HCT116 (cell line): ENCODE measurements around the gene ULBP1. TPM values are rescaled to one million over a fixed set of nuclear protein-coding genes. Genes with fewer than 3 reads are reported as not detected.
"Not testable (repeated sequence)": the region's sequence is repeated elsewhere in the genome, so short reads cannot be mapped to it uniquely, and the experiment has no call there.

Experiments used
- ATAC-seq: fragments of 200-7000 bp; cut with Tn5 transposase; 2 replicates; pipeline ENCODE4 v1.9.1; 2020; ENCODE audit warnings: mild to moderate bottlenecking, moderate library complexity
- BruUV-seq: library from RNA; stranded (reverse); fragments of 400-500 nt; replicated peaks from 2 replicates; lab custom pipeline; 2021; lab: Mats Ljungman, UMichigan
- CTCF ChIA-PET: fragments of 300-600 bp; sonication (Branson Sonifier 250); formaldehyde crosslinking; loops from one replicate; lab custom pipeline; 2021; ENCODE audit warnings: antibody characterized with exemption; lab: Charles Lee
- POLR2A ChIA-PET: fragments of 300-600, 350-600 bp; sonication (Branson Sonifier 250); formaldehyde crosslinking; loops from one replicate; lab custom pipeline; 2021; ENCODE audit warnings: antibody characterized with exemption; lab: Charles Lee
- RAD21 ChIA-PET, 2 experiments: fragments of 300-600 bp; sonication (Branson Sonifier 250); formaldehyde crosslinking; loops; one replicate each; lab custom pipeline; 2023; ENCODE audit warnings: low total read pairs in 2 of 2; ENCODE audit not compliant: uncharacterized antibody in 2 of 2, unreplicated experiment in 2 of 2, low non-redundant PET in 1 of 2; lab: Charles Lee
- DNase-seq: peaks from one replicate; pipeline ENCODE4 v3.0.0-alpha.2; 2010; ENCODE audit warnings: low read depth, low spot score
- H2AFZ ChIP-seq: fragments of 200-600 bp; shearing (Covaris generic), sonication (generic); 2 replicates; pipeline ENCODE4 v1.6.1; 2017; ENCODE audit warnings: low read depth, mixed run types, mixed read lengths, antibody characterized with exemption, low read length; ENCODE audit not compliant: poor library complexity, severe bottlenecking
- H3K27ac ChIP-seq: 2 replicates; pipeline ENCODE4 v1.5.1; 2012; ENCODE audit warnings: low read depth, low read length
- H3K27me3 ChIP-seq: fragments of 200-600 bp; sonication (generic); 2 replicates; pipeline ENCODE4 v1.6.1; 2016; ENCODE audit warnings: mixed run types, low read length, mixed read lengths; ENCODE audit not compliant: insufficient read depth
- H3K36me3 ChIP-seq, 2 experiments: fragments of 200-500 bp in 1 of 2; fragments of 200-600 bp in 1 of 2; sonication (Bioruptor generic) in 1 of 2; sonication (generic) in 1 of 2; 2 replicates each; pipeline versions ENCODE4 v1.5.1 to v1.6.1; 2014 to 2016; ENCODE audit warnings: low read length in 2 of 2, inconsistent platforms in 1 of 2, mixed read lengths in 1 of 2, mixed run types in 1 of 2; ENCODE audit not compliant: insufficient read depth in 2 of 2, control insufficient read depth in 1 of 2
- H3K4me1 ChIP-seq, 2 experiments: fragments of 200-600 bp in 1 of 2; sonication (generic) in 1 of 2; 2 replicates each; pipeline versions ENCODE4 v1.5.1 to v1.6.1; 2012 to 2017; ENCODE audit warnings: low read length in 2 of 2, inconsistent platforms in 1 of 2, mild to moderate bottlenecking in 1 of 2, mixed read lengths in 1 of 2, mixed run types in 1 of 2, moderate library complexity in 1 of 2; ENCODE audit not compliant: insufficient read depth in 2 of 2, control insufficient read depth in 1 of 2
- H3K4me2 ChIP-seq: fragments of 200-600 bp; sonication (generic); 2 replicates; pipeline ENCODE4 v1.6.1; 2017; ENCODE audit warnings: mixed run types, low read length, mixed read lengths
- H3K4me3 ChIP-seq, 2 experiments: fragments of 200-600 bp in 1 of 2; sonication (generic) in 1 of 2; replicated peaks in 1 of 2; 2 replicates each; pipeline ENCODE4 v1.5.1; 2011 to 2016; ENCODE audit warnings: low read length in 2 of 2, control low read depth in 1 of 2, low read depth in 1 of 2, mild to moderate bottlenecking in 1 of 2, mixed read lengths in 1 of 2, mixed run types in 1 of 2
- H3K79me2 ChIP-seq: fragments of 200-600 bp; sonication (generic); 2 replicates; pipeline ENCODE4 v1.6.1; 2017; ENCODE audit warnings: mild to moderate bottlenecking, mixed run types, low read length, moderate library complexity, mixed read lengths; ENCODE audit not compliant: insufficient read depth
- H3K9ac ChIP-seq: fragments of 200-600 bp; sonication (generic); 2 replicates; pipeline ENCODE4 v1.6.1; 2016; ENCODE audit warnings: low read length, mixed read lengths
- H3K9me2 ChIP-seq: fragments of 200-600 bp; sonication (generic), shearing (Covaris generic); 2 replicates; pipeline ENCODE4 v1.6.1; 2017; ENCODE audit warnings: mixed run types, mild to moderate bottlenecking, moderate library complexity; ENCODE audit not compliant: insufficient read depth
- H3K9me3 ChIP-seq, 2 experiments: fragments of 200-500 bp in 1 of 2; fragments of 200-600 bp in 1 of 2; sonication (Bioruptor generic) in 1 of 2; sonication (generic) in 1 of 2; 2 replicates each; pipeline ENCODE4 v1.6.1; 2014 to 2017; ENCODE audit warnings: low read length in 2 of 2, mixed read lengths in 2 of 2, inconsistent platforms in 1 of 2, low read depth in 1 of 2, mild to moderate bottlenecking in 1 of 2, mixed run types in 1 of 2, moderate library complexity in 1 of 2; ENCODE audit not compliant: control insufficient read depth in 1 of 2, insufficient read depth in 1 of 2
- H4K20me1 ChIP-seq: fragments of 200-600 bp; sonication (generic), shearing (Covaris generic); 2 replicates; pipeline ENCODE4 v1.6.1; 2017; ENCODE audit warnings: mixed run types, mild to moderate bottlenecking, moderate library complexity; ENCODE audit not compliant: insufficient read depth
- POLR2AphosphoS5 ChIP-seq: IDR thresholded peaks from 2 replicates; pipeline ENCODE4 v1.6.1; 2011; ENCODE audit warnings: mild to moderate bottlenecking, low read depth, low read length, moderate library complexity
- SRF ChIP-seq: IDR thresholded peaks from 2 replicates; pipeline ENCODE4 v1.6.1; 2012; ENCODE audit warnings: low read depth
- intact Hi-C: fragments of 100-400 bp; cut with micrococcal nuclease; formaldehyde crosslinking; loops from 2 replicates; pipeline ENCODE4 v1.10.0; 2022
- total RNA-seq: library from RNA; stranded (reverse); gene quantifications from one replicate; pipeline ENCODE4 v1.2.1, GENCODE V29; 2021; ENCODE audit not compliant: unreplicated experiment
- TF ChIP-seq, protein P1 (sequence below), 3 experiments: fragments of 200-600 bp in 1 of 3; sonication (generic) in 1 of 3; IDR thresholded peaks in 2 of 3; conservative IDR thresholded peaks in 1 of 3; 2 replicates each; pipeline ENCODE4 v1.5.1; 2012 to 2017; ENCODE audit warnings: low read depth in 2 of 3, low read length in 2 of 3, antibody characterized with exemption in 1 of 3, borderline replicate concordance in 1 of 3, control low read depth in 1 of 3, mild to moderate bottlenecking in 1 of 3, mixed read lengths in 1 of 3, mixed run types in 1 of 3, moderate library complexity in 1 of 3; ENCODE audit not compliant: insufficient read depth in 1 of 3

The ULBP1 gene
- total RNA-seq, 1 experiment from 2014 or later, result 12.4 TPM

DNA sequence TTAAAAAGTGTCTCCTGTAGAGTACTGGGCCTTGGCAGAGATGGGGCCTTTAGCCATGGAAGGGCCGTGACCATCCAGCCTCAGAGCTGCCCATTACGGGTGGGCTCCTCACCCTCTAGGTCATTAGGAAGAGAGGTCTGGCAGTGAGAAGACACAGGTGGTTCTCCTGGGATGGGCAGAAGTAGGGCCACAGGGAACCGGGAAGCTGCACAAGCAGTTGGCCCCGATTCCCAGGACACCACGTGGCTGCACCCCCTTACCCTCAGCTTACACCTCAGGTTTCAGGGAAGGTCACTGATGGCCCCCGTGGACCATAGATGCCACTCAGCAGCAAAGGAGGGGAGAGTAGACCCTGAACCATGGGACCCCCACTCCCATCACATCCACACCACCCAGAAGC, 42.4 kb upstream of the ULBP1 start:
- no TSS peak for BruUV-seq
- ChIA-PET RAD21 (no interaction called here), CTCF (no interaction called here), POLR2A (no interaction called here)
- no peak overlapping the region for H3K9ac ChIP-seq
- no peak overlapping the region for H3K4me3 ChIP-seq
- DNase-seq (no peak), ATAC-seq (no peak)
- H4K20me1 ChIP-seq, result no peaks in the 10 kb centered on the region
- H3K27me3 ChIP-seq, result no peaks in the 10 kb centered on the region
- no peak overlapping the region for H2AFZ ChIP-seq
- no peaks in the 10 kb centered on the region for H3K9me2 ChIP-seq
- H3K9me3 ChIP-seq, result no peaks in the 10 kb centered on the region
- intact Hi-C loops, result no loop called here
- no peak for TF ChIP-seq SRF
- no peaks in the 10 kb centered on the region for H3K79me2 ChIP-seq
- H3K4me1 ChIP-seq, result peaks cover under 1 to 18% of the 10 kb centered on the region in 2 experiments; a peak in 3 of 4 replicates
- no peak overlapping the region for H3K27ac ChIP-seq
- no peaks in the 10 kb centered on the region for H3K36me3 ChIP-seq
- no peak overlapping the region for H3K4me2 ChIP-seq

DNA sequence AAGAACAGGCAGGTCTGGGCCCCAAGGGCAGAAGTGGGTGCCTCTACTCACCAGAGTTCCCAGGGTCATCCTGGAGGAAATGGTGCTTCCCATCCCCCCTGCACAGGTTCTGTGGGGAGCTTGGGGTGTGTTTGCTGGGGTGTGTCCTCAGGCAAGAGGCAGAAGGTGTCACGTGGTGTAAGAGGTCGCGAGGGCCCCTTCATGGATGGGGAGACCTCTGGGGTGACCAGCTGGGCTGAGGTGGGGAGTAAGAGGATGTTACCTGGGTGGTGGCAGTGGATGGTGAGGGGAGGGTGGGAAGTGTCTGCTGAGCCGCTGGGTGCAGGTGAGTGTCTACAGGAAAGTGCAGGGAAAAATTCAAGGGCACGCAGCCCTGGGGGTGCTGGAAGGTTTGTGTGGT, 41.7 kb upstream of the ULBP1 start:
- H3K79me2 ChIP-seq, RAD21 ChIA-PET, CTCF ChIA-PET, POLR2A ChIA-PET, H3K9me3 ChIP-seq, ATAC-seq, H3K36me3 ChIP-seq, H2AFZ ChIP-seq, H3K27ac ChIP-seq, H4K20me1 ChIP-seq, H3K27me3 ChIP-seq, H3K4me2 ChIP-seq, DNase-seq, H3K9ac ChIP-seq, intact Hi-C loops, H3K4me3 ChIP-seq, BruUV-seq, H3K9me2 ChIP-seq: not testable (repeated sequence)
- H3K4me1 ChIP-seq, result peaks cover 3 to 22% of the 10 kb centered on the region in 2 experiments; a peak in 3 of 4 replicates

DNA sequence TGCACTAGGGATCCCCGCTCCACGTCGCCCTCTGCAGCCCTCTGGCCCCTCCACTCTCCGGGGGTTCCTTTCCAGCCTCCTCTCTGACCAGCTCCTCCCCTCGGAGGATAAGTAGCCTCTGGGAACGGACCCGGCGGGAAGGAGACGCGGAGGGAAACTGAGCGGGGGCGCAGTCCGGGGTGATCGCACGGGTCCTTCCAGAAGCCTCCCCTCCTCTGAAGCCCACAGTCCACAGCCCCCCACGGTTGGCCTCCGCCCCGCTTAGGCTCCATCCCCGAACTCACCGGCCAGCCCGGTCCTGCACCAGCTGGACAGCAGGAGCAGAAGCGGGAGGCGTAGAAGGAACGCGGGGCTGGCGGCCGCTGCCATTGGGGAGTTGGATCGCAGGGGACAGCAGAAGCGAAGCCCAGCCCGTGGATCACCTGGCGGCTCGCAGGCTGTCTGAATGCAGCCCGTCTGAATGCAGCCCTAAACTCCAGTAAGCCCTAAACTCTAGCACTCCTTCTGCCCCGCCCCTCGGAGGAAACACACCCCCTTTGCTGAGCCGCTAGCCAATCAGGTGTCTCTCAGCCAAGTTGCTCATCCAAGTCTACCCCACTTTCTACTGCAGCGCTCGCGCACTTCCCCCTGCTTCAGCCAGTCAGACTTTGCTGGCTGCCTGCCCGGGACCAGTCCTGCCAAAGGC, 41.0 kb upstream of the ULBP1 start, which contains the start of gene RAET1G:
Gene RAET1G (minus strand): TSS at position 480 of the 685 bp plus-strand sequence. CDS start 111 bp downstream, at position 369.
- H3K27me3 ChIP-seq, result no peaks in the 10 kb centered on the region
- H3K9me3 ChIP-seq, result no peaks in the 10 kb centered on the region
- intact Hi-C loops, result no loop called here

More for the DNA sequence above, 41.0 kb upstream of the ULBP1 start, which contains the start of gene RAET1G:
- POLR2A ChIA-PET, result no interaction called here
- RAD21 ChIA-PET, result no interaction called here
- BruUV-seq, result no TSS peak
- Histone ChIP-seq H3K9me2 (no peaks in the 10 kb centered on the region), H3K27ac (no peak within 1 kb of the TSS), H3K79me2 (no peaks in the 10 kb centered on the region), H3K4me1 (peaks cover 3 to 22% of the 10 kb centered on the region in 2 experiments; a peak in 3 of 4 replicates), H3K4me2 (peak within 1 kb of the TSS; percentile 85), H2AFZ (peak within 1 kb of the TSS; percentile 45), H3K9ac (peak within 1 kb of the TSS; percentile 32; the same call in 1 of the 2 replicates), H3K36me3 (no peaks in the 10 kb centered on the region), H4K20me1 (no peaks in the 10 kb centered on the region), H3K4me3 (peak within 1 kb of the TSS; percentile 46 to 62)
- peak; percentile 42 for DNase-seq
- ATAC-seq, result peak; percentile 74
- peak; percentile 41; the same call in 1 of the 2 replicates for TF ChIP-seq POLR2AphosphoS5
- TF ChIP-seq, protein P1, sequence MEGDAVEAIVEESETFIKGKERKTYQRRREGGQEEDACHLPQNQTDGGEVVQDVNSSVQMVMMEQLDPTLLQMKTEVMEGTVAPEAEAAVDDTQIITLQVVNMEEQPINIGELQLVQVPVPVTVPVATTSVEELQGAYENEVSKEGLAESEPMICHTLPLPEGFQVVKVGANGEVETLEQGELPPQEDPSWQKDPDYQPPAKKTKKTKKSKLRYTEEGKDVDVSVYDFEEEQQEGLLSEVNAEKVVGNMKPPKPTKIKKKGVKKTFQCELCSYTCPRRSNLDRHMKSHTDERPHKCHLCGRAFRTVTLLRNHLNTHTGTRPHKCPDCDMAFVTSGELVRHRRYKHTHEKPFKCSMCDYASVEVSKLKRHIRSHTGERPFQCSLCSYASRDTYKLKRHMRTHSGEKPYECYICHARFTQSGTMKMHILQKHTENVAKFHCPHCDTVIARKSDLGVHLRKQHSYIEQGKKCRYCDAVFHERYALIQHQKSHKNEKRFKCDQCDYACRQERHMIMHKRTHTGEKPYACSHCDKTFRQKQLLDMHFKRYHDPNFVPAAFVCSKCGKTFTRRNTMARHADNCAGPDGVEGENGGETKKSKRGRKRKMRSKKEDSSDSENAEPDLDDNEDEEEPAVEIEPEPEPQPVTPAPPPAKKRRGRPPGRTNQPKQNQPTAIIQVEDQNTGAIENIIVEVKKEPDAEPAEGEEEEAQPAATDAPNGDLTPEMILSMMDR (IDR thresholded peaks at IDR 0.05 in 2 of 3, conservative IDR thresholded peaks at IDR 0.05 in 1 of 3; ENCODE audit: borderline replicate concordance in 1 of 3, insufficient read depth in 1 of 3, low read depth in 2 of 3, low read length in 2 of 3), result no peak
- CTCF ChIA-PET, result no interaction called here
